ENCODE results near the gene KRTCAP2. TPM values are rescaled to one million over a fixed set of nuclear protein-coding genes. Genes with fewer than 3 reads are reported as not detected.

Gene KRTCAP2
- total and polyA plus RNA-seq, 3 donors from 2014 or later, result 242 to 397 (median 255) TPM

DNA sequence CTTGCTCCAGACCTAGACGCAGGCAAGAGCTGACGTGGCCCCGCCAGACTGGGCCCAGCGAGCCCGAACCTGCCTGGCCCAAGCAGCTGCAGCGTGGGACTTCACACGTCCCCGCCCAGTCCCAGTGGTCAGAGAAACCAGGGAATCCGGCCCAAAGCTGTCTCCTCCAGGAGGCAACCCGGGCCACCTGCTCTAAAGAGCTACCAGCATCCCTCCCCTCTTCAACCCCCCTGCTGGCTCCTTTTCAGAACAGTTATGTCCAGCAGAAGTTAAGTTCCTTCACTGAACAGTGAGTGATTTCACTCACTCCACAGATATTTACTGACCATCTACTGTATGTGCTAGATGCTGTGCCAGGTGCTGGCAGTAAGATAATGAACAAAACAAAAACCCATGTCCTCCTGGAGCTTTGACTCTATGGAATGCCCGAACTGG is 47.6 kb downstream of the KRTCAP2 start:
- intact Hi-C loops (cut with DNase I; ENCODE audit: low total_unique reads), result no loop called here

DNA sequence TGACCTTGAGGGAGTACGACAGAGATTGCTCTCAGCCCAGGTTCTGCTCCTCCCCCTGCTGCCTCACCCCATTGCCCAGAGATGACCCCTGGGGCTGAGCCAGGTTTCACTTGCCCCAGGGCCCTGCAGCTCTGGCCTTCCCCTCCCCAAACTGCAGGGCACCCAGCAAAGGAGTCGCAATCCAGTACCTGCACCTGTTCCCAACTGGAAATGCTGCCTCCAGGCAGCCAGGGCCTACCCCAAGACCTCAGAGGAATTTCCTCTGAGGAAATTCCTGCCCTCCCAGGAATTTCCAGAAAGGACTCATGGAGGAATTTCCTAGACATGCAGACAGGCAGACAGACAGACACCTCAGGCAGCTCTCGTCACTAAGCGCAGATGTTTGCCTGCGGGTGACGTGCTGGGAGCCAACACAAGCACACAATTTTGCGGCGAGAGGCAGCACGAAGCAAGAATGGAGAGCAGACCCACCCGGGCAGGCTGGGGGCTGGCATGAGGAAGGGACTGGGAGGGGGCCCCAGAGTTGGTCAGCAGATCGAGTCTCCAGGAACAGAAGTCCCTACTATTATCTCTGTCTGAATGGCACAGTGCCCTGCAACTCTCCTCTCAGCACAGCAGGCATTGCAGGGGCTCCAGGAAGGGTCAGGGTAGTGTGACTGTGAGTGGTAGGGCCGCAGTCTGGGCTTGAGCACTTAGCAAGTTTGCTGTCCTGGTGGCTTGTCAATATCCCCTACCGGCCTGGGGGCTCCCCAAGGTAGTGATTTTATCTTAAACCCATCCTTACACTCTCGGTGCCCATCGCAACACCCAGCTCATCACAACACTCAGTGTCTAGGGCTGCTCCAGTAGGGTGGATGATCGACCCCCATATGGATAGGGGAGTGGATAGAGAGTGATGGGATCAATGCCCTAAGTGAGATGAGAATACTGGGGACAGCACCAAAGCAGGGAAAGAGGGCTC is 48.3 kb downstream of the KRTCAP2 start:
- no peak for TF ChIP-seq POLR2A (IDR thresholded peaks at IDR 0.05)
- TF ChIP-seq, protein P1, sequence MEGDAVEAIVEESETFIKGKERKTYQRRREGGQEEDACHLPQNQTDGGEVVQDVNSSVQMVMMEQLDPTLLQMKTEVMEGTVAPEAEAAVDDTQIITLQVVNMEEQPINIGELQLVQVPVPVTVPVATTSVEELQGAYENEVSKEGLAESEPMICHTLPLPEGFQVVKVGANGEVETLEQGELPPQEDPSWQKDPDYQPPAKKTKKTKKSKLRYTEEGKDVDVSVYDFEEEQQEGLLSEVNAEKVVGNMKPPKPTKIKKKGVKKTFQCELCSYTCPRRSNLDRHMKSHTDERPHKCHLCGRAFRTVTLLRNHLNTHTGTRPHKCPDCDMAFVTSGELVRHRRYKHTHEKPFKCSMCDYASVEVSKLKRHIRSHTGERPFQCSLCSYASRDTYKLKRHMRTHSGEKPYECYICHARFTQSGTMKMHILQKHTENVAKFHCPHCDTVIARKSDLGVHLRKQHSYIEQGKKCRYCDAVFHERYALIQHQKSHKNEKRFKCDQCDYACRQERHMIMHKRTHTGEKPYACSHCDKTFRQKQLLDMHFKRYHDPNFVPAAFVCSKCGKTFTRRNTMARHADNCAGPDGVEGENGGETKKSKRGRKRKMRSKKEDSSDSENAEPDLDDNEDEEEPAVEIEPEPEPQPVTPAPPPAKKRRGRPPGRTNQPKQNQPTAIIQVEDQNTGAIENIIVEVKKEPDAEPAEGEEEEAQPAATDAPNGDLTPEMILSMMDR (IDR thresholded peaks at IDR 0.05), result no peak
- peaks cover 31% of the 10 kb centered on the region for H3K4me1 ChIP-seq
- H3K9me3 ChIP-seq, result no peaks in the 10 kb centered on the region
- WGBS, 2 donors, result 69 to 73% methylated on average over 15 of the region's 16 CpGs
- no peak for DNase-seq
- no peak overlapping the region for H3K27ac ChIP-seq
- no peak overlapping the region for H3K4me3 ChIP-seq
- no peaks in the 10 kb centered on the region for H3K27me3 ChIP-seq
- H3K36me3 ChIP-seq (ENCODE audit: low read depth, missing control alignments), result no peaks in the 10 kb centered on the region
- intact Hi-C loops (cut with DNase I; ENCODE audit: low total_unique reads), result no loop called here

More for the DNA sequence above, 47.6 kb downstream of the KRTCAP2 start:
- TF ChIP-seq, protein P1 (IDR thresholded peaks at IDR 0.05), result no peak
- TF ChIP-seq POLR2A (IDR thresholded peaks at IDR 0.05), result no peak
- H3K4me1 ChIP-seq, result peaks cover 31% of the 10 kb centered on the region
- WGBS, 2 donors, result 52 to 53% methylated on average over 11 of the region's 11 CpGs
- no peaks in the 10 kb centered on the region for H3K9me3 ChIP-seq
- no peaks in the 10 kb centered on the region for H3K36me3 ChIP-seq (ENCODE audit: low read depth, missing control alignments)
- DNase-seq, result no peak
- H3K27me3 ChIP-seq, result no peaks in the 10 kb centered on the region
- no peak overlapping the region for H3K4me3 ChIP-seq
- H3K27ac ChIP-seq, result no peak overlapping the region

DNA sequence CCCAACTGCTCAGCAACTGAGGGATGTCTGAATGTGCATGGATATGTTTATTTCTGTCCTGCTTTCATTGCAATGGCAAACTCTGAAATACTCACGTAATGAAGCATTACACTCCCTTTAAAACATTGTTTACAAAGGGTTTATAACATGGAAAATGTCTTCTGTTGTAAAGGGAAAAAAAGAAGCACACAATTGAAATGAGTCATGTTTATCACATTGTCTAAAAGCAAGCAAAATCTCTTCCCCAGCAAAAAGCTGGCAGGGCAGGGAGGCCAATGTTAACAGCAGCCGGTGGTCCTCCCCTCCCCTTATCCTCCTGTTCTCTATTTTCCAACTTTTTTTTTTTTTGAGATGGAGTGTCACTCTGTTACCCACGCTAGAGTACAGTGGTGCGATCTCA is 49.3 kb downstream of the KRTCAP2 start:
- Histone ChIP-seq H3K36me3 (ENCODE audit: low read depth, missing control alignments) (no peaks in the 10 kb centered on the region), H3K27me3 (no peaks in the 10 kb centered on the region), H3K4me3 (no peak overlapping the region), H3K9me3 (no peaks in the 10 kb centered on the region), H3K4me1 (peaks cover 21% of the 10 kb centered on the region), H3K27ac (no peak overlapping the region)
- 66 to 69% methylated on average over 4 of the region's 4 CpGs for WGBS, 2 donors
- intact Hi-C loops (cut with DNase I; ENCODE audit: low total_unique reads), result no loop called here
- no peak for DNase-seq
- TF ChIP-seq, protein P1 (IDR thresholded peaks at IDR 0.05), result no peak
- TF ChIP-seq POLR2A (IDR thresholded peaks at IDR 0.05), result no peak

DNA sequence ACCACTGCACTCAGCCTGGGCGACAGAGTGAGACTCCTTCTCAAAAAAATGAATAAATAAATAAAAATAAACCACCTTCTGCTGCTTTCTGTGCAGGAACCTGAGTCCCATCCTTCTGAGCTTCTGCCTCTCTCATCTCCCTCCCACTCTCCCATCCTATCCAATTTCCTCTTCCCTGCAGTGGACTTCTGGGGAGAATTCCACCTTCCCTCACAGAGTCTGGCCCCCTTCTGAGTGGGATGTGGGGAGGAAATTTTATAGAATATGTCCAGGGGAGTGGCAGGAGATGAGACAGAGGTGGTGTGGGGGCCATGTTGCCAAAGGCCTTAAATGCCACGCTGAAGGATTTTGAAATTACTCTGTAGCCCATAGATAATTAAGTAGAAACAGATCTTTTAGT is 50.8 kb downstream of the KRTCAP2 start:
- no peaks in the 10 kb centered on the region for H3K36me3 ChIP-seq (ENCODE audit: low read depth, missing control alignments)
- peaks cover 11% of the 10 kb centered on the region for H3K4me1 ChIP-seq
- no peak overlapping the region for H3K27ac ChIP-seq
- TF ChIP-seq POLR2A (IDR thresholded peaks at IDR 0.05), result no peak
- TF ChIP-seq, protein P1 (IDR thresholded peaks at IDR 0.05), result no peak
- 79 to 97% methylated on average over 2 of the region's 2 CpGs for WGBS, 2 donors
- intact Hi-C loops (cut with DNase I; ENCODE audit: low total_unique reads), result no loop called here
- H3K9me3 ChIP-seq, result no peaks in the 10 kb centered on the region
- DNase-seq, result no peak
- no peaks in the 10 kb centered on the region for H3K27me3 ChIP-seq
- H3K4me3 ChIP-seq, result no peak overlapping the region
